HG03039 (cell line): Measurements from ENCODE around the gene PARP16.

Experiments
- ATAC-seq: cut with Tn5 transposase; IDR thresholded peaks from one replicate; pipeline ENCODE4 v1.9.1; 2021; ENCODE audit warnings: mild to moderate bottlenecking, moderate library complexity; ENCODE audit not compliant: unreplicated experiment

PARP16 gene

GRCh38 chr15:65312400-65312916 lies 25.8 kb upstream of the PARP16 start:
- ATAC-seq, result no peak

- ATAC-seq, result no peak
Measured at GRCh38 chr15:65311760-65312159, 25.1 kb upstream of the PARP16 start.

- ATAC-seq, result no peak
Measured at GRCh38 chr15:65310431-65311137, 23.9 kb upstream of the PARP16 start.

GRCh38 chr15:65309882-65310418 lies 23.3 kb upstream of the PARP16 start:
- ATAC-seq, result no peak

GRCh38 chr15:65307978-65308377 lies 21.3 kb upstream of the PARP16 start:
- ATAC-seq, result no peak

- ATAC-seq, result no peak
Measured at GRCh38 chr15:65306551-65306950, 19.9 kb upstream of the PARP16 start.

GRCh38 chr15:65305776-65306175 lies 19.1 kb upstream of the PARP16 start:
- no peak for ATAC-seq

GRCh38 chr15:65305150-65305758 lies 18.6 kb upstream of the PARP16 start:
- no peak for ATAC-seq

- ATAC-seq, result peak; percentile 58
Measured at GRCh38 chr15:65304381-65305149, 17.9 kb upstream of the PARP16 start, which contains the start of gene RNU5B-1. TSS of gene RNU5B-1 (plus strand) at chr15:65304677.

- ATAC-seq, result no peak
Measured at GRCh38 chr15:65303687-65304380, 17.2 kb upstream of the PARP16 start.

GRCh38 chr15:65302061-65302460 lies 15.4 kb upstream of the PARP16 start:
- ATAC-seq, result no peak

GRCh38 chr15:65300924-65301441 lies 14.3 kb upstream of the PARP16 start:
- ATAC-seq, result no peak

- no peak for ATAC-seq
Measured at GRCh38 chr15:65298731-65299130, 12.0 kb upstream of the PARP16 start.

GRCh38 chr15:65292938-65293518 lies 6.3 kb upstream of the PARP16 start:
- no peak for ATAC-seq

GRCh38 chr15:65290228-65290627 lies 3.5 kb upstream of the PARP16 start:
- no peak for ATAC-seq

GRCh38 chr15:65289261-65289854 lies 2.7 kb upstream of the PARP16 start:
- ATAC-seq, result no peak

- no peak for ATAC-seq
Measured at GRCh38 chr15:65287520-65287855, 805 bp upstream of the PARP16 start.

GRCh38 chr15:65286069-65286703 lies 497 bp downstream of the PARP16 start:
- peak; percentile 28 for ATAC-seq

GRCh38 chr15:65285291-65286068 lies 1.2 kb downstream of the PARP16 start:
- no peak for ATAC-seq
